NCI-H2081 (cell line): ENCODE measurements around the gene GALK2.
"Not testable (repeated sequence)": the region's sequence is repeated elsewhere in the genome, so short reads cannot be mapped to it uniquely, and the experiment has no call there.

ENCODE experiments used
- DNase-seq, 2 experiments: peaks; one replicate each; lab custom pipeline; 2025; lab: John Stamatoyannopoulos, UW

Gene GALK2

GRCh38 chr15:49339656-49340055 lies 169.6 kb downstream of the GALK2 start:
- DNase-seq = no peak

- no peak for DNase-seq
Measured at GRCh38 chr15:49343546-49343945, 173.5 kb downstream of the GALK2 start.

GRCh38 chr15:49354439-49354838 lies 184.4 kb downstream of the GALK2 start:
- DNase-seq = not testable (repeated sequence)

GRCh38 chr15:49361370-49361769 lies 191.3 kb downstream of the GALK2 start:
- no peak for DNase-seq

- DNase-seq = no peak
Measured at GRCh38 chr15:49366496-49366895, 196.4 kb downstream of the GALK2 start.

GRCh38 chr15:49370782-49371181 lies 200.7 kb downstream of the GALK2 start:
- DNase-seq = no peak

GRCh38 chr15:49372366-49372765 lies 202.3 kb downstream of the GALK2 start:
- DNase-seq = no peak

- no peak for DNase-seq
Measured at GRCh38 chr15:49379996-49380395, 209.9 kb downstream of the GALK2 start.

- DNase-seq = no peak
Measured at GRCh38 chr15:49380912-49381311, 210.9 kb downstream of the GALK2 start.
